ENCODE data around the gene RANBP1.
A peak's percentile ranks its signal among the peaks of the same experiment; 100 is the strongest.

RANBP1 gene

GRCh38 chr22:20080776-20081654 is 34.9 kb upstream of the RANBP1 start:
- peak overlapping the region; percentile 92 for H3K4me3 ChIP-seq (ENCODE audit: low read length, poor library complexity, severe bottlenecking)
- peaks cover 42% of the 10 kb centered on the region for H3K4me1 ChIP-seq (ENCODE audit: insufficient read depth, low read length, poor library complexity, severe bottlenecking)
- peaks cover 52% of the 10 kb centered on the region for H4K20me1 ChIP-seq (ENCODE audit: insufficient read depth, low read length, poor library complexity, severe bottlenecking)
- peaks cover 5% of the 10 kb centered on the region; the same call in 1 of the 2 replicates for H3K36me3 ChIP-seq (ENCODE audit: insufficient read depth, low read length)
- H3K27me3 ChIP-seq (ENCODE audit: insufficient read depth, low read length, poor library complexity, severe bottlenecking): peaks cover 6% of the 10 kb centered on the region
- H3K4me2 ChIP-seq (ENCODE audit: low read depth, low read length, poor library complexity, severe bottlenecking): peak overlapping the region; percentile 79
- peaks cover 65% of the 10 kb centered on the region for H3K79me2 ChIP-seq (ENCODE audit: insufficient read depth, low read length)
- H3F3A ChIP-seq (ENCODE audit: low read depth): peaks cover 5% of the 10 kb centered on the region
- no peaks in the 10 kb centered on the region for H3K9me2 ChIP-seq (replicated peaks; ENCODE audit: low read depth, low read length)
- TF ChIP-seq CTCF (conservative IDR thresholded peaks at IDR 0.05; ENCODE audit: low read length) (no peak), EZH2phosphoT487 (IDR thresholded peaks at IDR 0.05; ENCODE audit: borderline replicate concordance) (no peak)
- peak overlapping the region; percentile 93 for H3K9ac ChIP-seq (ENCODE audit: low read depth, low read length, poor library complexity, severe bottlenecking)
- no peaks in the 10 kb centered on the region for H3K9me3 ChIP-seq (ENCODE audit: insufficient read depth, low read depth, low read length)
- H2AFZ ChIP-seq (ENCODE audit: low read length): no peak overlapping the region

- Histone ChIP-seq H3K4me2 (ENCODE audit: low read depth, low read length, poor library complexity, severe bottlenecking) (peak overlapping the region; percentile 79), H3K9ac (ENCODE audit: low read depth, low read length, poor library complexity, severe bottlenecking) (peak overlapping the region; percentile 67), H3K9me3 (ENCODE audit: insufficient read depth, low read depth, low read length) (no peaks in the 10 kb centered on the region), H3F3A (ENCODE audit: low read depth) (no peaks in the 10 kb centered on the region; the same call in 1 of the 2 replicates), H3K4me1 (ENCODE audit: insufficient read depth, low read length, poor library complexity, severe bottlenecking) (peaks cover 42% of the 10 kb centered on the region), H3K9me2 (replicated peaks; ENCODE audit: low read depth, low read length) (no peaks in the 10 kb centered on the region), H3K4me3 (ENCODE audit: low read length, poor library complexity, severe bottlenecking) (peak overlapping the region; percentile 92), H3K27me3 (ENCODE audit: insufficient read depth, low read length, poor library complexity, severe bottlenecking) (peaks cover 6% of the 10 kb centered on the region), H3K79me2 (ENCODE audit: insufficient read depth, low read length) (peaks cover 88% of the 10 kb centered on the region), H2AFZ (ENCODE audit: low read length) (no peak overlapping the region), H3K36me3 (ENCODE audit: insufficient read depth, low read length) (peaks cover 28% of the 10 kb centered on the region; the same call in 1 of the 2 replicates), H4K20me1 (ENCODE audit: insufficient read depth, low read length, poor library complexity, severe bottlenecking) (peaks cover 75% of the 10 kb centered on the region)
- TF ChIP-seq EZH2phosphoT487 (IDR thresholded peaks at IDR 0.05; ENCODE audit: borderline replicate concordance) (no peak), CTCF (conservative IDR thresholded peaks at IDR 0.05; ENCODE audit: low read length) (no peak)
Measured at GRCh38 chr22:20083157-20083890, 32.6 kb upstream of the RANBP1 start.

GRCh38 chr22:20083891-20084546 is 31.9 kb upstream of the RANBP1 start:
- H3K27me3 ChIP-seq (ENCODE audit: insufficient read depth, low read length, poor library complexity, severe bottlenecking): peaks cover 6% of the 10 kb centered on the region
- H3K36me3 ChIP-seq (ENCODE audit: insufficient read depth, low read length): peaks cover 35% of the 10 kb centered on the region; the same call in 1 of the 2 replicates
- H3K4me1 ChIP-seq (ENCODE audit: insufficient read depth, low read length, poor library complexity, severe bottlenecking): peaks cover 40% of the 10 kb centered on the region
- TF ChIP-seq EZH2phosphoT487 (IDR thresholded peaks at IDR 0.05; ENCODE audit: borderline replicate concordance) (no peak), CTCF (conservative IDR thresholded peaks at IDR 0.05; ENCODE audit: low read length) (no peak)
- no peaks in the 10 kb centered on the region; the same call in 1 of the 2 replicates for H3F3A ChIP-seq (ENCODE audit: low read depth)
- peaks cover 95% of the 10 kb centered on the region for H3K79me2 ChIP-seq (ENCODE audit: insufficient read depth, low read length)
- H3K9me2 ChIP-seq (replicated peaks; ENCODE audit: low read depth, low read length): no peaks in the 10 kb centered on the region
- H3K9me3 ChIP-seq (ENCODE audit: insufficient read depth, low read depth, low read length): no peaks in the 10 kb centered on the region
- H4K20me1 ChIP-seq (ENCODE audit: insufficient read depth, low read length, poor library complexity, severe bottlenecking): peaks cover 82% of the 10 kb centered on the region
- peak overlapping the region; percentile 67 for H3K9ac ChIP-seq (ENCODE audit: low read depth, low read length, poor library complexity, severe bottlenecking)
- H3K4me3 ChIP-seq (ENCODE audit: low read length, poor library complexity, severe bottlenecking): peak overlapping the region; percentile 92
- H2AFZ ChIP-seq (ENCODE audit: low read length): no peak overlapping the region
- H3K4me2 ChIP-seq (ENCODE audit: low read depth, low read length, poor library complexity, severe bottlenecking): peak overlapping the region; percentile 79
